Muscle layer of duodenum (tissue), 2 donors: Measurements from ENCODE around the gene UGT1A8.
"Not testable (repeated sequence)": the region's sequence is repeated elsewhere in the genome, so short reads cannot be mapped to it uniquely, and the experiment has no call there.

Experiments
- H3K27ac ChIP-seq: one replicate; pipeline ENCODE4 v1.7.0; 2013; ENCODE audit warnings: mild to moderate bottlenecking, low read length
- H3K27me3 ChIP-seq: one replicate; pipeline ENCODE4 v1.7.0; 2013; ENCODE audit warnings: low read depth, mild to moderate bottlenecking, control low read depth, low read length
- H3K36me3 ChIP-seq, 2 donors: one replicate each; pipeline ENCODE4 v1.7.0; 2013; ENCODE audit warnings: low read length in 2 of 2, control low read depth in 1 of 2, mild to moderate bottlenecking in 1 of 2; ENCODE audit not compliant: insufficient read depth in 2 of 2, control insufficient read depth in 1 of 2
- H3K4me1 ChIP-seq, 2 donors: one replicate each; pipeline ENCODE4 v1.7.0; 2013; ENCODE audit warnings: low read length in 2 of 2, mild to moderate bottlenecking in 2 of 2, control low read depth in 1 of 2, moderate library complexity in 1 of 2; ENCODE audit not compliant: insufficient read depth in 2 of 2, control insufficient read depth in 1 of 2
- H3K4me3 ChIP-seq, 2 donors: one replicate each; pipeline ENCODE4 v1.7.0; 2013; ENCODE audit warnings: low read length in 2 of 2, low read depth in 1 of 2, mild to moderate bottlenecking in 1 of 2
- H3K9me3 ChIP-seq, 2 donors: one replicate each; pipeline ENCODE4 v1.7.0; 2013; ENCODE audit warnings: low read length in 2 of 2, control low read depth in 1 of 2, mild to moderate bottlenecking in 1 of 2; ENCODE audit not compliant: control insufficient read depth in 1 of 2
- donor health status: healthy.

UGT1A8 gene

DNA sequence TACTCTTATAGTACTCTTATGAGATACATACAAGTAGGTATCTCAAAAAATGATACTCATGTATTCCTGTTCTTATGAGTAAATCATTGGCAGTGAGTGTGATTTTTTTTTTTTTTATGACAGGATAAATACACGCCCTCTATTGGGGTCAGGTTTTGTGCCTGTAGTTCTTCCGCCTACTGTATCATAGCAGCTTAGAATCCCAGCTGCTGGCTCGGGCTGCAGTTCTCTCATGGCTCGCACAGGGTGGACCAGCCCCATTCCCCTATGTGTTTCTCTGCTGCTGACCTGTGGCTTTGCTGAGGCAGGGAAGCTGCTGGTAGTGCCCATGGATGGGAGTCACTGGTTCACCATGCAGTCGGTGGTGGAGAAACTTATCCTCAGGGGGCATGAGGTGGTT lies at the start of gene UGT1A8:
UGT1A8 (plus strand) TSS at position 158 of the 400 bp plus-strand sequence; CDS start at position 233, 75 bp downstream.
- H3K27ac ChIP-seq: not testable (repeated sequence)

DNA sequence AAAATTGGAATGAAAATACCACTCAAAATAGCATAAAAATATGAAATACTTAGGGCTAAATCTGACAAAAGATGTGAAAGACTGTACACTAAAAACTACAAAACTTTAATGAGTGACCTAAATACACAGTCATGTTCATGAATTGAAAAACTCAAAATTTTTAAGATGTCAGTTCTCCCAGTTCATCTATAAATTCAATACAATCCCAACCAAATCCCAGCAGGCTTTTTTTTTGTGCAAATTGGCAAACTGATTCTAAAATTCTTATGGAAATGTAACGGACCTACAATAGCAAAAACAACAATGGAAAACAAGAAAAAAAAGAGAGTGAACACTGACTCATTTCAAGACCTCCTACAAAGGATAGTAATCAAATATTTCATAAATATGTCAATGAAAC lies 46.4 kb upstream of the UGT1A8 start:
- Histone ChIP-seq H3K4me1 (no peaks in the 10 kb centered on the region), H3K4me3 (no peak overlapping the region), H3K27ac (no peak overlapping the region), H3K9me3 (no peaks in the 10 kb centered on the region), H3K27me3 (no peaks in the 10 kb centered on the region), H3K36me3 (no peaks in the 10 kb centered on the region)

More for the DNA sequence above, at the start of gene UGT1A8:
- not testable (repeated sequence) for H3K27me3 ChIP-seq, H3K9me3 ChIP-seq, H3K36me3 ChIP-seq, H3K4me3 ChIP-seq, H3K4me1 ChIP-seq

DNA sequence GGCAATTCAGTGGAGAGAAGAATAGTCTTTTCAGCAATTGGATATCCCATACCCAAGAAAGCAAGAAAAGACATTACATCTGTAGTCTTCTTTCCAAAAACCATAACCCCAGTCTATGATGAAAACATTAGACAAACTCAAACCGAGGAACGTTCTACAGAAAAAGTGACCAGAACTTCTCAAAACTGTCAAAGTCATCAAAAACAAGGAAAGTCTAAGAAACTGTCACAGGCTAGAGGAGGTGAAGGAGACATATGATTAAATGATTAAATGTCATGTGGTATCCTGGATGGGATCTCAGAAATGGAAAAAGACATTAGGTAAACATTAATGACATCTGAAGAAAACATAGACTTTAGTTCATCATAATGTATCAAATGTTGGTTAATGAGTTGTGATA lies 46.0 kb upstream of the UGT1A8 start:
- Histone ChIP-seq H3K4me3 (no peak overlapping the region), H3K36me3 (no peaks in the 10 kb centered on the region), H3K9me3 (no peaks in the 10 kb centered on the region), H3K27ac (no peak overlapping the region), H3K27me3 (no peaks in the 10 kb centered on the region), H3K4me1 (no peaks in the 10 kb centered on the region)

DNA sequence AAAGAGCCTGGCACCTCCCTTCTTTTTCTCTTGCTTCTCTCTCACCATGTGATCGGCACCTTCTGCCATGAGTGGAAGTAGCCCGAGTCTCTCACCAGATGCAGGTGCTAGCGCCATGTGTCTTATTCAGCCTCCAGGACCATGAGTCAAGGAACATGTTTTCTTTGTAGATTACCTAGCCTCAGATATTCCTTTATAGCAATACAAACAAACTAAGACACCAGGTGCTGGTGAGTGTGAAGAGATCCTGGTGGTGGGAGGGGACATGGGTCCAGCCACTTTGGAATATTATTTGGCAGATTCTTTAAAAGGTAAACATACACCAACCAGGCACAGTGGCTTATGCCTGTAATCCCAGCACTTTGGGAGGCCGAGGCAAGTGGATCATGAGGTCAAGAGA lies 45.0 kb upstream of the UGT1A8 start:
- Histone ChIP-seq H3K27me3 (no peaks in the 10 kb centered on the region), H3K4me1 (no peaks in the 10 kb centered on the region), H3K36me3 (no peaks in the 10 kb centered on the region), H3K4me3 (no peak overlapping the region), H3K9me3 (no peaks in the 10 kb centered on the region), H3K27ac (no peak overlapping the region)

DNA sequence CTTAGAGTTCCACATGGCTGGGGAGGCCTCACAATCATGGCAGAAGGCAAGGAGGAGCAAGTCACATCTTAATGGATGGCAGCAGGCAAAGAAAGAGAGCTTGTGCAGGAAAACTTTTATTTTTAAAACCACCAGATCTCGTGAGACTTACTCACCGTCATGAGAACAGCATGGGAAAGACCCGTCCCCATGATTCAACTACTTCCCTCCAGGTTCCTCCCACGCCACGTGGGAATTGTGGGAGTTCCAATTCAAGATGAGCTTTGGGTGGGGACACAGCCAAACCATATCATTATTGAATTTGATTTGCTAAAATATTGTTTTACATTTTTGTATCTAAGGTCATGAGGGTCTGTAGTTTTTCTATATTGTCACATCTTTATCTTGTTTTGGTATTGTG lies 40.1 kb upstream of the UGT1A8 start:
- H3K27ac ChIP-seq, H3K9me3 ChIP-seq, H3K36me3 ChIP-seq, H3K27me3 ChIP-seq, H3K4me3 ChIP-seq, H3K4me1 ChIP-seq: not testable (repeated sequence)

DNA sequence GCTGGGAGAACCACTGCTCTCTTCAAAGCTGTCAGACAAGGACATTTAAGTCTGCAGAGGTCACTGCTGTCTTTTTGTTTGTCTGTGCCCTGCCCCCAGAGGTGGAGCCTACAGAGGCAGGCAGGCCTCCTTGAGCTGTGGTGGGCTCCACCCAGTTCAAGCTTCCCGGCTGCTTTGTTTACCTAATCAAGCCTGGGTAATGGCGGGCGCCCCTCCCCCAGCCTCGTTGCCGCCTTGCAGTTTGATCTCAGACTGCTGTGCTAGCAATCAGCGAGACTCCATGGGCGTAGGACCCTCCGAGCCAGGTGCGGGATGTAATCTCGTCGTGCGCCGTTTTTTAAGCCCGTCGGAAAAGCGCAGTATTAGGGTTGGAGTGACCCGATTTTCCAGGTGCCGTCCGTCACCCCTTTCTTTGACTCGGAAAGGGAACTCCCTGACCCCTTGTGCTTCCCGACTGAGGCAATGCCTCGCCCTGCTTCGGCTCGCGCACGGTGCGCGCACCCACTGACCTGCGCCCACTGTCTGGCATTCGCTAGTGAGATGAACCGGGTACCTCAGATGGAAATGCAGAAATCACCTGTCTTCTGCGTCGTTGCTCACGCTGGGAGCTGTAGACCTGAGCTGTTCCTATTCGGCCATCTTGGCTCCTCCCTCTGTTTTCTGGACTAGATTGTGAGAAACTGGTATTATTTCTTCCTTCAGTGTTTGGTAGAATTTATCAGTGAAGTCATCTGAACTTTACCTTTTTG lies 34.0 kb upstream of the UGT1A8 start:
- not testable (repeated sequence) for H3K27ac ChIP-seq, H3K27me3 ChIP-seq, H3K9me3 ChIP-seq, H3K4me3 ChIP-seq, H3K4me1 ChIP-seq, H3K36me3 ChIP-seq

DNA sequence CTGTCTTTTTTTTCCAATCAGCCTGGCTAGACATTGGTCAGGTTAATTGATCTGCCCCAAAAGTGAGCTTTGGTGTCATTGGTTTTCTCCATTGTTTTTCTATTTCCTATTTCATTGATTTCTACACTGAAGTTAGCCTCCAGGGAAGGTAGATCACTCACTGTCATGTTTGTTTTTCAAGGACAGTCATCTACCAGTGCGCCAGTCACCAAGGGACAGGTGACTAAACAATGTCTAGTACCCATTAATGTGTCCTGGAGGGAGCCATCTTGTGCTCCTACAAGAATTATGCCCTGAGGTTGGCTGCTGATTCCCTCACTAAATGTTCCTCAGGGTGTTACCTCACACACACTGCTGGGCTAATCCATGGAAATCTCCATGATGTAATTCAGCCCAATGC lies 33.2 kb upstream of the UGT1A8 start:
- no peaks in the 10 kb centered on the region for H3K9me3 ChIP-seq
- H3K36me3 ChIP-seq: no peaks in the 10 kb centered on the region
- H3K4me3 ChIP-seq: no peak overlapping the region
- no peaks in the 10 kb centered on the region for H3K4me1 ChIP-seq
- no peak overlapping the region for H3K27ac ChIP-seq
- H3K27me3 ChIP-seq: no peaks in the 10 kb centered on the region

DNA sequence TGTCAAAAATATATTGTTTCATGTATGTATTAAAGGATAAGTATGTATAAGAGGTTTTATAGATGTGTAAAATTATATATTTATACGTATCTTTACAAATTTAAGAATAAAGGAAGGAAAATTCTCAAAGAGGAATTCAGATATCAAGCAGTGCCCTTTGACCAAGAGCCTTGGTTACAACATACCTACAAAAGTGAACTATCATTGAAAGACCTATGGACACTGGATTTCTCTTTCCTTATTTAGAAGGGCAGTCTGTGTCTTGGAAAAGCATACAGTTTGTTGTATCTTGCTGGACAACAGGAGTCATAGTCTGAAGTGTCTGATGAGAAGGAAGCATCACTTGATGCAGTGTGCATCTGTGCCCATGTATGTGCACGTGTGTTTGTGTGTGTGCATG lies 29.0 kb upstream of the UGT1A8 start:
- no peak overlapping the region for H3K27ac ChIP-seq
- no peaks in the 10 kb centered on the region for H3K4me1 ChIP-seq
- H3K27me3 ChIP-seq: no peaks in the 10 kb centered on the region
- H3K9me3 ChIP-seq: no peaks in the 10 kb centered on the region
- H3K36me3 ChIP-seq: no peaks in the 10 kb centered on the region
- H3K4me3 ChIP-seq: no peak overlapping the region

DNA sequence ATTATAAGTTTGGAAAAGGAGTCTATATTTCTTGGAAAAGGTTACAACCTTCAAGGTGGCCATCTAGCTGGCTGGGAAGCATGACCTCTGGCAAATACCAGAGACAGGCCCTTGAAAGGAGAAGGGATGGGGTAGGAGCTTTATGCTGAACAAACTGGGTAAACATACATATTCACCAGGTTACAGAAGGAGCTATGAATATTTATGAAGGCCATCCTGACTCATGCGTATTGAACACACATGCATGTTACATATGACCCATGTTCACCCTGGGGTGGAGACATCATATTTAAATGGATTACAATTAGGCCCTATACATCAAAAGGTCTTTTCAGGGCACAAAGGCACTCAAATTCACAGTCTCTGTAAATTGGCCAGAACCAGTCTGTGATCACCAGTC lies 24.7 kb upstream of the UGT1A8 start:
- not testable (repeated sequence) for H3K9me3 ChIP-seq, H3K27ac ChIP-seq, H3K36me3 ChIP-seq, H3K4me1 ChIP-seq, H3K27me3 ChIP-seq, H3K4me3 ChIP-seq

DNA sequence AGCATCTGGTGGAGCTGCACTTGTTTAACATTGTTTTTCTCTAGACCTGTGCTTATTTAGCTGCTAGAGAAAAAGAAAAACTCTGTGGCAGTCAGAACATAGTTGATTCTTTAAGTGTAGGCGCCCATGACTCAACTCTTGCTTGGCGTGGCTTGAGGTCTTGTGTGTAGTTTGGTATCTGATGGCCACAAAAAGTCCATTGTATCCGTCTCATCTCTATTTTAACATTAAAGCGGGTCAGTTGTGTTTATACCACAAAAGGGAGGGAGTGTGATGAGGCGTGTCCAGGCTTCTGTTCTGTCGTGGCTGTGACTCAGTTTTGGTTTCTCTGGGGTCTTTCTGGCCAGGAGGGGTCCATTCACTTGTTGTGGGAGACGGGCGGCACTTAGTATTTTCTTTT lies 24.2 kb upstream of the UGT1A8 start:
- H3K4me1 ChIP-seq: no peaks in the 10 kb centered on the region
- no peaks in the 10 kb centered on the region for H3K27me3 ChIP-seq
- no peaks in the 10 kb centered on the region for H3K36me3 ChIP-seq
- no peaks in the 10 kb centered on the region for H3K9me3 ChIP-seq
- no peak overlapping the region for H3K4me3 ChIP-seq
- H3K27ac ChIP-seq: no peak overlapping the region

DNA sequence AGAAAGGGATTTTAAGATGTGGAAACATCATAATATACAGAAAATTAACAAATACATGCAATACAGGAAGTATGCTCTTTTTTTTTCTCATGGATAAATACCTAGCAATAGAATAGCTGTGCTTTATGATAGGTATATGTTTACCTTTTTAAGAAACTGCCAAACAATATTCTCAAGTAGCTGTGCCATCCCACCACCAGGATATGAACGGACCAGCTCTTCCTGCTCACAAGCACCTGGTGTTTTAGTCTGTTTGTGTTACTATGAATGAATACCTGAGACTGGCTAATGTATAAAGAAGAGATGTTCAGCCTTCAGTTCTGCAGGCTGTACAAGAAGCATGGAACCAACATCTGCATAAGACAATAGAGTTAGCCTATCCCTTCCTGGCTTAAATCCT lies 19.9 kb upstream of the UGT1A8 start:
- no peaks in the 10 kb centered on the region for H3K4me1 ChIP-seq
- no peak overlapping the region for H3K4me3 ChIP-seq

DNA sequence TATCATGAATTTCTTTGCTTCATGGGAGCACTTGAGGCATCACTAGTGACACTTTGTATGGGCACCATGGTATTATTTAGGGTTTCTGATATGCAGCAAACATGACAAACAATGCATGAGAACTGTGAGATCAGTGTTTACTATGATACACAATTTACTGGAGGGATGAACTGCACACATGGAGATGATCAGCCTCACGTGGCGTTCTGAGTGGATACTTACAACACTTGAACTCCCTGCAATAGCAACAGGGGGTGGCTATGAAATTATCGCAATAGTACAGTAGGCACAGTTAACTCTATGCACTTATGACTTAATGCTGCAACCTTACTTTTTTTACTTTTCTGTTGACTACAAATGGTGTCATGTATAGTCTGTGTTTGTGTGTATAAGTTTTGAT lies 18.5 kb upstream of the UGT1A8 start:
- Histone ChIP-seq H3K4me3 (no peak overlapping the region), H3K9me3 (no peaks in the 10 kb centered on the region)

More for the DNA sequence above, 19.9 kb upstream of the UGT1A8 start:
- H3K27me3 ChIP-seq: no peaks in the 10 kb centered on the region
- H3K9me3 ChIP-seq: no peaks in the 10 kb centered on the region
- H3K36me3 ChIP-seq: no peaks in the 10 kb centered on the region
- no peak overlapping the region for H3K27ac ChIP-seq

More for the DNA sequence above, 18.5 kb upstream of the UGT1A8 start:
- Histone ChIP-seq H3K27ac (no peak overlapping the region), H3K27me3 (no peaks in the 10 kb centered on the region), H3K36me3 (no peaks in the 10 kb centered on the region), H3K4me1 (no peaks in the 10 kb centered on the region)
